OCI-LY3 (cell line): Measurements from ENCODE around the gene STX1A.
"Not testable (repeated sequence)": the region's sequence is repeated elsewhere in the genome, so short reads cannot be mapped to it uniquely, and the experiment has no call there.

Source experiments
- CTCF ChIP-seq: fragments of 200-600, 300-600 bp; sonication (generic); IDR thresholded peaks from 2 replicates; pipeline ENCODE4 v1.5.1; 2014; ENCODE audit warnings: antibody characterized with exemption, low read length, low read depth
- EZH2phosphoT487 ChIP-seq: fragments of 200-600 bp; shearing (Covaris generic); IDR thresholded peaks from 2 replicates; pipeline ENCODE4 v1.6.1; 2018; ENCODE audit warnings: antibody characterized with exemption, mixed run types, low read depth

- TF ChIP-seq CTCF, EZH2phosphoT487: not testable (repeated sequence)
Observed at GRCh38 chr7:73722182-73722581, 2.7 kb upstream of the STX1A start.
